Measurements from ENCODE around the gene CSF3.
"Not testable (repeated sequence)": the region's sequence is repeated elsewhere in the genome, so short reads cannot be mapped to it uniquely, and the experiment has no call there.

CSF3 gene

GRCh38 chr17:39999067-39999466 lies 16.2 kb upstream of the CSF3 start:
- no peak for DNase-seq

DNA sequence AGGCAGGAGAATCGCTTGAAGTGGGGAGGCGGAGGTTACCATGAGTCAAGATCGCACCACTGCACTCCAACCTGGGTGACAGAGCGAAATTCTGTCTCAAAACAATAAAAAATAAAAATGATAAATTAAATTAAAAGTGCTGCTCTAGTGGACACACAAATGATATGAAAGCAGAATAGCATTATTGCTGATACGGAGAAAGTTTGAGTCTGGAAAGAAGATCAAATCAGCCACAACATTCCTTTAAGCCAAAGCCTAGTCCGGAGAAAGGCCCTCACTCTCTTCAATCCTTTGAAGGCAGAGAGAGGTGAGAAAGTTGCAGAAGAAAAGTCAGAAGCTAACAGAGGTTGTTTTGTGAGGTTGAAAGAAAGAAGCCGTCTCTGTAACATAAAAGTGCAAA lies 15.1 kb upstream of the CSF3 start:
- DNase-seq = no peak

- not testable (repeated sequence) for DNase-seq
Measured at GRCh38 chr17:40001335-40001734, 13.9 kb upstream of the CSF3 start.

DNA sequence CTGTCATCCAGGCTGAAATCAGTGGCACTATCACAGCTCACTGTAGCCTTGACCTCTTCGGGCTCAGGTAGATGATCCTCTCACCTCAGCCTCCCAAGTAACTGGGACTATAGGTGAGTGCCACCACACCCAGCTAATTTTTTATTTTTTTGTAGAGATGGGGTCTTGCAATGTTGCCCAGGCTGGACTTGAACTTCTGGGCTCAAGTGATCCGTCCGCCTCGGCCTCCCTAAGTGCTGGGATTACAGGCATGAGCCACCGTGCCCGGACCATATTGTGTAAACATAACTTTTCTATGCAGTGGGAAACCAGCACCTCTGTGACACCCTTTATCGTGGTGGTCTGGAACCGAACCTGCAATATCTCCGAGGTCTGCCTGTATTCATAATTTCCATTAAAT lies 11.2 kb upstream of the CSF3 start:
- DNase-seq = no peak

- no peak for DNase-seq
Measured at GRCh38 chr17:40004712-40005111, 10.5 kb upstream of the CSF3 start.

DNA sequence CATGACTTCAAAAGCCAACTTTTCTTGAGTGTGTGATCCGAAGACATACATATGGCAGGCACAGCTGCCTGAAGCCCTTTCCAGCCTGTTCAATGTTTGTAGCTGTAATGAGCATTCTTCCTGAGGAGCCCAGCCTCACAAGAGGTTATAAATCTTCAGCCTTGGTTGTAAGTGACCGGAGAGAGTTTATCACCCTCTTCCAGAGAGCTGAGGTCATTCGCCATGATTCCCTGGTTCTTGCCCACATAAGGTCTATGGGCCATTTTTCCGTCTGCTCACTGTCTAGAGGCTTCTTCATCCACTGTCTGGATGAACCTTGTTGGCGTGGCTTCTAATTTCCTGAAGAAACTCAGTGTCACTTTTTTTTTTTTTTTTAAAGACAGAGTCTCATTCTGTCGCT lies 9.7 kb upstream of the CSF3 start:
- no peak for DNase-seq

DNA sequence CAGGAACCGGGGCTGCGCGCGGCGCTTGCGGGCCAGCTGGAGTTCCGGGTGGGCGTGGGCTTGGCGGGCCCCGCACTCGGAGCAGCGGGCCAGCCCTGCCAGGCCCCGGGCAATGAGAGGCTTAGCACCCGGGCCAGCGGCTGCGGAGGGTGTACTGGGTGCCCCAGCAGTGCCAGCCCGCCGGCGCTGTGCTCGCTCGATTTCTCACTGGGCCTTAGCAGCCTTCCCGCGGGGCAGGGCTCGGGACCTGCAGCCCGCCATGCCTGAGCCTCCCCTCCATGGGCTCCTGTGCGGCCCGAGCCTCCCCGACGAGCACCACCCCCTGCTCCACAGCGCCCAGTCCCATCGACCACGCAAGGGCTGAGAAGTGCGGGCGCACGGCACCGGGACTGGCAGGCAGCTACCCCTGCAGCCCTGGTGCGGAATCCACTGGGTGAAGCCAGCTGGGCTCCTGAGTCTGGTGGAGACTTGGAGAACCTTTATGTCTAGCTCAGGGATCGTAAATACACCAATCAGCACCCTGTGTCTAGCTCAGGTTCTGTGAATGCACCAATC lies 4.2 kb upstream of the CSF3 start:
- not testable (repeated sequence) for DNase-seq

DNA sequence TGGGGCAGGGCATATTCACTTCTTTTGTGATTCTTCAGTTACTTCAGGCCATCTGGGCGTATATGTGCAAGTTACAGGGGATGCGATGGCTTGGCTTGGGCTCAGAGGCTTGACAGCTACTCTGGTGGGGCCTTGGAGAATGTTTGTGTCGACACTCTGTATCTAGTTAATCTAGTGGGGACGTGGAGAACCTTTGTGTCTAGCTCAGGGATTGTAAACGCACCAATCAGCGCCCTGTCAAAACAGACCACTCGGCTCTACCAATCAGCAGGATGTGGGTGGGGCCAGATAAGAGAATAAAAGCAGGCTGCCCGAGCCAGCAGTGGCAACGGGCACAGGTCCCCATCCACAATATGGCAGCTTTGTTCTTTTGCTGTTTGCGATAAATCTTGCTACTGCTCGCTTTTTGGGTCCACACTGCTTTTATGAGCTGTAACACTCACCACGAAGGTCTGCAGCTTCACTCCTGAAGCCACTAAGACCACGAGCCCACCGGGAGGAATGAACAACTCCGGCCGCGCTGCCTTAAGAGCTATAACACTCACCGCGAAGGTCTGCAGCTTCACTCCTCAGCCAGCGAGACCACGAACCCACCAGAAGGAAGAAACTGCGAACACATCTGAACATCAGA lies 3.1 kb upstream of the CSF3 start:
- DNase-seq = not testable (repeated sequence)

DNA sequence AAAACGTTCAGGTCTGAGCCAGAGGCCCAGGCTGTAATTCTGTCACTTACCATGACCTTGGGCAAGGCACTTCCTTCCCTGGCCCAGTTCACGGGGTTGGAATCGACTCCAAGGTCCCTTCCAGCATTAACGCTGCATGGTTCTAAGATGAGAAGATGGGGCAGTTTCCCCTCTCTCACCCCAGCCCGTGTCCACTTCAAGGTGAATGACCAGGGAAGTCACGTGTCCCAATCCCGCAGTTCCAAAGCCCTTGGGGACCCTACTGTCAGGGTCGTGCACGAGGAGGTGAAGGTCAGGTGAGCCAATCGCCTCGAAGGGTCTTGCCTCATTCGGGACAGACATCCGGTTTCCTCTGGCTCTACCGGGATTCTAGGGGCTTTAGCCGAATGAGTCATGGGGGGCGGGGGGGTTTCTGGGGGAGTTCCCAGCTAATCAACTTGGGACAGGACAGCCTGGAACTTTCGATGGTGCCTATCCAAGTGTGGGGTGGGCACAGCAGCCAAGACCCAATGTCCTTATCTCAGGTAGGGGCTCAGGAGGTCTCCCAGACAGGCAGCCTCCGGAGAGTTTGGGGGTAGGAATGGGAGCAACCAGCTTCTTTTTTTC lies 762 bp upstream of the CSF3 start:
- DNase-seq = no peak

DNA sequence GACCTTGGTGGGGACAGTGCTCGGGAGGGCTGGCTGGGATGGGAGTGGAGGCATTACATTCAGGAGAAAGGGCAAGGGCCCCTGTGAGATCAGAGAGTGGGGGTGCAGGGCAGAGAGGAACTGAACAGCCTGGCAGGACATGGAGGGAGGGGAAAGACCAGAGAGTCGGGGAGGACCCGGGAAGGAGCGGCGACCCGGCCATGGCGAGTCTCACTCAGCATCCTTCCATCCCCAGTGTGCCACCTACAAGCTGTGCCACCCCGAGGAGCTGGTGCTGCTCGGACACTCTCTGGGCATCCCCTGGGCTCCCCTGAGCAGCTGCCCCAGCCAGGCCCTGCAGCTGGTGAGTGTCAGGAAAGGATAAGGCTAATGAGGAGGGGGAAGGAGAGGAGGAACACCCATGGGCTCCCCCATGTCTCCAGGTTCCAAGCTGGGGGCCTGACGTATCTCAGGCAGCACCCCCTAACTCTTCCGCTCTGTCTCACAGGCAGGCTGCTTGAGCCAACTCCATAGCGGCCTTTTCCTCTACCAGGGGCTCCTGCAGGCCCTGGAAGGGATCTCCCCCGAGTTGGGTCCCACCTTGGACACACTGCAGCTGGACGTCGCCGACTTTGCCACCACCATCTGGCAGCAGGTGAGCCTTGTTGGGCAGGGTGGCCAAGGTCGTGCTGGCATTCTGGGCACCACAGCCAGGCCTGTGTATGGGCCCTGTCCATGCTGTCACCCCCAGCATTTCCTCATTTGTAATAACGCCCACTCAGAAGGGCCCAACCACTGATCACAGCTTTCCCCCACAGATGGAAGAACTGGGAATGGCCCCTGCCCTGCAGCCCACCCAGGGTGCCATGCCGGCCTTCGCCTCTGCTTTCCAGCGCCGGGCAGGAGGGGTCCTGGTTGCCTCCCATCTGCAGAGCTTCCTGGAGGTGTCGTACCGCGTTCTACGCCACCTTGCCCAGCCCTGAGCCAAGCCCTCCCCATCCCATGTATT lies 1.1 kb downstream of the CSF3 start:
- no peak for DNase-seq

- DNase-seq = no peak
Measured at GRCh38 chr17:40017422-40018080, 2.3 kb downstream of the CSF3 start.

DNA sequence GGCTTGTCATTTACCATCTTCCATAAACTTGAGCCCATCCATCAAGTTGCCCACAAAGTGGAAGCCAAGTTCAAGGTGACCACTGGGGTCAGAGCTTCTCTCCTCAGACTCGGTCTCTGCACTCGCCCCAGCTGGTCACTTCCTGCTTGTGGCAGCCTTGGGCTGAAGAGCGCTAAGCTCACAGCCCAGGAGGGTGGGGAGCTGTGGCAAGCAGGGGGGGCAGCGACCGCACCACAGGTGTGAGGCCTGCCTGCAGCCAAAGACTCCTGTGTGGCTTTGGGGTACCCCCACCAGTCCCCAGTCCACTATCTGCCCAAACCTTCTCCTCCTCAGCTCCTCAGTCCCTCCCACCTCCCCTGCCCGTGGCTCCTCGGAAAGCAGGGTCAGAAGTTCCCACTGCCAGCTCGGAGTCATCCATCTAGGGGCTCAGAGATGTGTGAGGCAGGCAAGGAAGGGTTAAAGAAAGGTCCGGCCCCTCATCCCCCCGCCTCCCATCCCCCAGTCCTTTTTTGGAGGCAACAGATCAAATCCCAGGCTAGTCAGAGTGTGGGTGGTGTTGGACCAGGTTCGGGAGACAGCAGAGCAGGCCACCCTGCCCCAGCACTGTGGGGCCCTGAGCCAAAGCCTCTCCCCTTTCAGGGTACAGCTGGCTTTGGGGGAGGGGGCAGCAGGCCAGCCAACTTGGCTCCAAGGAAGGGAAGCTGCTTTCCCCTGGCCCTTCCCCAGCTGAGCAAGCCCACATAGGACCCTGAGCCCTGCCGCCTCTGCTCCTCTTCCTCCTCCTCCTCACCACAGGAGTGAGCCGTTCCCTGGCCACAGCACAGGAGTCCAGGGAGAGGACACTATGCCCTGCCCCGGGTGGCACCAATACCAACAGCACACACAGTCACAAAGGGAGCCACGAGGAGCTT lies 3.2 kb downstream of the CSF3 start:
- DNase-seq = no peak

DNA sequence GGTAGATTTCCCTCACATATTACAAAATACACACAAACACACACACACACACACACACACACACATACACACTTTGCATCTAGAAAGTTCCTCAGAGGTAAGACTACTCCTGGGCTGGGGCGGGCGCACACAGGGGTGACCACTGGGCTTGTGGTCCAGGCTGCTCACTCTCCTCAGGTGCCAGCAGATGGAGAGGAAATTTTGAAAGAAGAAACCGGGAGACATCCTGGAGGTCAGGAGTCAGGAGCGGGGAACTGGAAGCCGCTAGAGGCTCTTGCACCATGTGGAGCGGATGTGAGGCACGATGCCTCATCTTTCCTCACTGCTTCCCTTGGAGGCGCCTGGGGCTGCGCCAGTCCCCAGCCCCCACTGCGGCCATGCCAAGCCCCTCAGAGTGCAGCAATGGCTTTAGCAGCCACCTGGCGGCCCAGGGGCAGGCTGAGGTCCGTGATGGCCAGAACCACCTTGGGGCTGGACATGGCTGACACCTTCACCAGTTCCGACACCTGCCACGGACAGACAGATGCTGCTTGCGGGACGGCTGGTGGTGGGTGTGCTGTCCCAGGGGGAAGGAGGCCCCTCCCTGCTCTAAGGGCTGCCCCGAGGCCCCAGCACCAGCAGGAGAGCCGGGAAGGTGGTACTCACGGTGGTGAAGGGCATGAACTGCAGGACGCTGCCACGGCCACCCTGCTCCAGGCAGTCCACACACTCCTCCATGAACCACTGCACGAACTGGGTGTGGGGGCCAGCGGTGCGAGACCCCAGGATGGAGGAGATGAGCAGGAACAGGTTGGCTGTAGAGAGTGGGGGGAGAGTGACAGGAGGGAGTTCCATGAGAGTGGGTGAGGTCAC lies 4.1 kb downstream of the CSF3 start:
- DNase-seq = no peak

- DNase-seq = no peak
Measured at GRCh38 chr17:40020146-40020545, 4.9 kb downstream of the CSF3 start.

- no peak for DNase-seq
Measured at GRCh38 chr17:40021451-40021971, 6.3 kb downstream of the CSF3 start.

- DNase-seq = no peak
Measured at GRCh38 chr17:40022497-40022896, 7.3 kb downstream of the CSF3 start.

DNA sequence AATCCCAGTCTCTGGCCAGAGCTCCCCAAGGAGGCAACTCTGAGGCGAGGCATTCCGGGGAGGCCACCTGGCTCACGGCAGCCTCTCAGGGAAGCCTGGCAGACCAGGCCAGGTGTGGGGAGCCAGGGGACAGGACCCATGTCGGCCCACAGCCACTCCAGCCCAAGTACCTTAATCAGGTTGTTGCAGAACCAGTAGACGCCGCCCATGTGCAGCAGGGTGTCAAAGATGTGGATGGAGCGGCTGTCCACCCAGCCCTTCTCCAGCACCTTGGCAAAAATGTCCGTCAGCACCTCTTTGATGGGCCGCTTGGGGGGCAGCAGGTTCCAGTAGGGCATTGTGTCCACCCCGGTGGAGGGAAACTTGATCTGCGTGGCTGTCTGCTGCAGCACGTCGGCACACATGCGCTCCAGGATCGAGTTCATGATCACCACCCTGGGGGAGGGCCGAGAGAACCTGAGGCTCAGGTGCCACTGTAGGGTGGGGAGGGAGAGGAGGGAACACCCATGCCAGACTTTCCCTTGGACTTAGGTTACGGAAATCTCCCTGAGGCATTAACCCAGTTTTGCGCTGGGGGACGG lies 7.8 kb downstream of the CSF3 start:
- no peak for DNase-seq

GRCh38 chr17:40023590-40024292 lies 8.5 kb downstream of the CSF3 start:
- no peak for DNase-seq

- no peak for DNase-seq
Measured at GRCh38 chr17:40024901-40025300, 9.7 kb downstream of the CSF3 start.

DNA sequence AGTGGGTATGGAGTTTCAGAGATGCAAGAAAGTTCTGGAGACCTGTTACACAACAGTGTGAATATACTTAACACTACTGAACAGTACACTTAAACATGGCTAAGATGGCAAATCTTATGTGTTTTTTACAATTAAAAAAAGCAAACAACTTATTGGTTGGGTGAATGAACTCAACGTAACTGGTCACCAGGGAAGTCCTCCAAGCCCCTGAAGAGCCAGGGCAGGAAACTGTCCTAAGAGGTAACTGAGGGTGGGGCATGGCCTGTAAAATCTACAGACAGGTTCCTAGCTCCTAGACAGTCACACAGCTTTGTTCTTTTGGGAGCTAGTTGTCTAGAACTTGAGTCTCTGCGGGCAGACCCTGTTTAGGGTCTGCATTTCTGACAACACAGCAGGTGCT lies 10.3 kb downstream of the CSF3 start:
- no peak for DNase-seq

Measured in CD4-positive, alpha-beta T cell treated with Interleukin-17A for 1 hour (primary cell).